ENCODE results near the gene RAB12.
"Not testable (repeated sequence)": the region's sequence is repeated elsewhere in the genome, so short reads cannot be mapped to it uniquely, and the experiment has no call there.

The RAB12 gene

GRCh38 chr18:8651478-8652261, 42.4 kb downstream of the RAB12 start:
- DNase-seq: not testable (repeated sequence)

- peak; percentile 45 for DNase-seq
Observed at GRCh38 chr18:8654503-8655451, 45.5 kb downstream of the RAB12 start.

GRCh38 chr18:8656232-8656631, 47.0 kb downstream of the RAB12 start:
- no peak for DNase-seq

- DNase-seq: peak; percentile 22
Observed at GRCh38 chr18:8657050-8657820, 48.0 kb downstream of the RAB12 start.

GRCh38 chr18:8657873-8658470, 48.7 kb downstream of the RAB12 start:
- DNase-seq: no peak

GRCh38 chr18:8658858-8659485, 49.7 kb downstream of the RAB12 start:
- no peak for DNase-seq

GRCh38 chr18:8659609-8660242, 50.5 kb downstream of the RAB12 start:
- no peak for DNase-seq

GRCh38 chr18:8660316-8660715, 51.1 kb downstream of the RAB12 start:
- no peak for DNase-seq

- no peak for DNase-seq
Observed at GRCh38 chr18:8661754-8662559, 52.7 kb downstream of the RAB12 start.

GRCh38 chr18:8662560-8663255, 53.5 kb downstream of the RAB12 start:
- no peak for DNase-seq

GRCh38 chr18:8667846-8668245, 58.6 kb downstream of the RAB12 start:
- DNase-seq: no peak

- no peak for DNase-seq
Observed at GRCh38 chr18:8668381-8668780, 59.1 kb downstream of the RAB12 start.

GRCh38 chr18:8669571-8669970, 60.3 kb downstream of the RAB12 start:
- no peak for DNase-seq

- no peak for DNase-seq
Observed at GRCh38 chr18:8673256-8674209, 64.3 kb downstream of the RAB12 start.

GRCh38 chr18:8675057-8675456, 65.8 kb downstream of the RAB12 start:
- no peak for DNase-seq

- DNase-seq: no peak
Observed at GRCh38 chr18:8681196-8681595, 72.0 kb downstream of the RAB12 start.

GRCh38 chr18:8684577-8684976, 75.3 kb downstream of the RAB12 start:
- DNase-seq: no peak

GRCh38 chr18:8685141-8685913, 76.1 kb downstream of the RAB12 start:
- no peak for DNase-seq
